AG09309 (cell line): Measurements from ENCODE around the gene GUCA2B.

Source experiments
- DNase-seq: peaks from one replicate; pipeline ENCODE4 v3.0.0-alpha.2; 2010; ENCODE audit warnings: low read depth
- H3K4me3 ChIP-seq: 2 replicates; pipeline ENCODE4 v1.5.1; 2011; ENCODE audit warnings: mild to moderate bottlenecking, low read depth, low read length, moderate library complexity; ENCODE audit not compliant: control insufficient read depth
- CTCF ChIP-seq: IDR thresholded peaks from 2 replicates; pipeline ENCODE4 v1.5.1; 2011; ENCODE audit warnings: mild to moderate bottlenecking, low read depth, low read length, inconsistent platforms; ENCODE audit not compliant: insufficient read depth, control insufficient read depth; ENCODE audit errors: missing control alignments

GUCA2B gene

DNA sequence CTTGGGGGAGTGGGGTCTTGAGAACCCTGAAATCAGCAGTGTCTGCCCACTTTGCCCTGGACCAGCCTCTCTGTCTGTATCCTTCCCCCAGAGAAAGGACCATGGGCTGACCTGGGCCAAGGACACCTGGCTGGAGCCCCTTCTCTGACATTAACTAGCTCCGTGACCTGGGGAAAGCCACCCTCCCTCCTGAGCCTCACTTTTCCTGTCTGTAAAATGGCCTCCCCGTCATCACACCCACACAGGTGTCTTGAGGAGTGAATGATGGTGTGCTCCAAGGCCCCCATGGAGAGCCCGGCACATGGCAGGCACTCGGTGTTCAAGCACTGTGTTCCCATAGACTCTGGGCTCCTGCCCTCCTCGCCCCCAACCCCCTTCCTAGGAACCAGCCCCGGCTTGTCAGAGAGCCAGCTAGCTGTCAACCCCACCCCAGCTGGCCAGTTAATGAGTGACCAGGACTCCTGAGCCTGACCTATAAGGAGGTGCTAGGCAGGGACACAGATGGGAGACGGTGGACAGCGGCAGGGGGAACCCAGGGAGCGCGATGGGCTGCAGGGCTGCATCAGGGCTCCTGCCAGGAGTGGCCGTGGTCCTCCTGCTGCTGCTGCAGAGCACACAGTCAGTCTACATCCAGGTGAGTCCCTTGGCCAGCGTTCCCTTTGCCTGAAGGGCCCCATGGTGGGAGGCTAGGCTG is at the start of gene GUCA2B:
TSS of gene GUCA2B (plus strand) at position 504 of the 694 bp plus-strand sequence. CDS start at position 545, 41 bp downstream.
- DNase-seq, result no peak
- TF ChIP-seq CTCF, result no peak
- H3K4me3 ChIP-seq, result no peak within 1 kb of the TSS

GRCh38 chr1:42105025-42105424 is 48.2 kb upstream of the GUCA2B start:
- H3K4me3 ChIP-seq, result no peak overlapping the region
- TF ChIP-seq CTCF, result no peak
- no peak for DNase-seq

DNA sequence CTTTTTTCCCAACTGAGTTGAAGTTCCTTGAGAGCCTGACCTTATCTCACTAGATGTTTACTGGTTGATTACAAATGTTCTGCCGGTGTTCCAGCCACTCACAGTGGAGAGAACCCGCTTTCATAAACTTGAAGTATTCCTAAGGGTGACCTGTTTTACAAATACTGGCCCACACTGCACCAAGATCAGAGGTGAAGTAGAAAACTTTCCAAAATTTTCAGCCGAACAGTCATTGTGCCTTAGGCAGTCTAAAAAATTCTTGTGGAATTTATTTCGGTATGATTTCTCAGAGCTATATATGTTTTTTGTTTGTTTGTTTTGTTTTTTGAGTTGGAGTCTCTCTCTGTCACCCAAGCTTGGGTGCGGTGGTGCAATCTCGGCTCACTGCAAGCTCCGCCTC is 44.9 kb upstream of the GUCA2B start:
- no peak overlapping the region for H3K4me3 ChIP-seq
- no peak for DNase-seq
- no peak for TF ChIP-seq CTCF

- TF ChIP-seq CTCF, result no peak
- no peak overlapping the region for H3K4me3 ChIP-seq
- no peak for DNase-seq
Measured at GRCh38 chr1:42109600-42109999, 43.6 kb upstream of the GUCA2B start.

- H3K4me3 ChIP-seq, result no peak overlapping the region
- DNase-seq, result no peak
- no peak for TF ChIP-seq CTCF
Measured at GRCh38 chr1:42114229-42114628, 39.0 kb upstream of the GUCA2B start.

DNA sequence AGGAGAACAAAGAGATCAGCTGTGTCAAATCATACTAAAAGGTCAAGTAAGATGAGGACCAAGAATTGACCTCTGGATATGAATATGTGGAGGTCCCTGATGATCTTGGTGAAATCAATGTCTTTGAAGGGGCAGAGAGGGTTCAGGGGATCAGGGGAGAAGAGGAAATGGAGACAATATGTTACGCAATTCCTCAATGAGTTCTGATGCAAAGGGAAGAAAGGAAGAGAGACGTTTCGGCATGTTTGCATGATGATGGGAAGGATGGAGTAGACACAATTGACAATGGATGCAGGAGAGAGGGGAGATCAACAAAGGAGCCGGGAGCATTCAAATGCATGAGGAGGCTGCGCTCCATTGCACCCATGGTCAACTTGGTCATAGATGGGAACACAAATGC is 36.0 kb upstream of the GUCA2B start:
- no peak for TF ChIP-seq CTCF

More for the DNA sequence above, 36.0 kb upstream of the GUCA2B start:
- no peak for DNase-seq
- no peak overlapping the region for H3K4me3 ChIP-seq
